CD4-positive, alpha-beta T cell treated with Interleukin-1 beta for 1 hour (primary cell): Measurements from ENCODE around the gene C3orf38.
"Not testable (repeated sequence)": the region's sequence is repeated elsewhere in the genome, so short reads cannot be mapped to it uniquely, and the experiment has no call there.

ENCODE experiments used
- DNase-seq, 2 donors: peaks; one replicate each; pipeline ENCODE4 v3.0.0-alpha.2; 2020 to 2022

C3orf38 gene

GRCh38 chr3:88166419-88166971, 16.7 kb downstream of the C3orf38 start:
- no peak for DNase-seq

- no peak for DNase-seq
These were observed 17.4 kb downstream of the C3orf38 start for GRCh38 chr3:88167173-88167572.

DNA sequence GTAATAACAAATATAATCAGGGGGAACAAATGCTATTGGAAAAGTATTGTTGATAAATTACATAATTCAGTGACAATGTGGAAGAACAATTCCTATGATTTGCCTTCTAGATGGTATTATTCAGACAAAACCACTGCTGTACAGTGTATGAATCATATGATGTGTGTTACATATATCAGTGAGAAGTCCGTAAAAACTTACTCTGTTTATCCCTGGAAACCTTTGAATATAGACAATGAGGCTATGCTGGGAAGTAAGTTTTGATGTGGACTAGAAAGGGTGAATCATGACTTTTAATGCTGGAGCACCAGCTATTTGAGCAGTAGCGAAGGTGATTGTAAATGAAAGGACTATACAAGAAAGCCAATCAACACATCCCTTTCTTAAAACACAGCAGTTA, 17.9 kb downstream of the C3orf38 start:
- no peak for DNase-seq

- no peak for DNase-seq
These were observed 18.4 kb downstream of the C3orf38 start for GRCh38 chr3:88168171-88168570.

DNA sequence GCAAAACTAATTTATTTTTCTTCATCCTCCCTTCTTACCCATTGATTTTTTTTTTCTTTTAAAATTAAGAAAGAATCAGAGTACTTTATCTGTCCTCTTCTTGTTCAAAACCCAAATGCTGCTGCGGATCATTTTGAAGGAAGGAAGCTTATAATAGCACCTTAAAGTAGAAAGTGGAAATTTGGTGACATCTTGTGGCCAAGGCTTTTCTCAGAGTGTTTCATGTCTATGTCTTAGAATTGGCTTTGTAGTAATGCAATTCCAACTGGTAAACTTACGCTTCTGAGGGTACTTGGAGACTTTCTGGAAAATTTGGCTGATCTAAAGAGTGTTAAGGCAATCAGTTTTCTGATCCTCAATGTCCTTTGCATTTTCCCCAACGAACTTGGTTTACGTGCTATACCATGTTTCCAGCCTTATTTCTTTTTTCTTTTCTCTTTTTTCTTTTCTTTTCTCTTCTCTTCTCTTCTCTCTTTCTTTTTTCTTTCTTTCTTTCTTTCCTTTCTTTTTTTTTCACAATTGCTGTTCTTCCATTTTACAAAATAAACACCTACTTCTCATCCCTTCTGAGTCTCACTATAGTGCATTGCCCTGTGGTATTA, 30.7 kb downstream of the C3orf38 start:
- DNase-seq: peak in 1 of 2 donors; percentile 50

- DNase-seq: not testable (repeated sequence)
These were observed 32.6 kb downstream of the C3orf38 start for GRCh38 chr3:88182165-88182918.

DNA sequence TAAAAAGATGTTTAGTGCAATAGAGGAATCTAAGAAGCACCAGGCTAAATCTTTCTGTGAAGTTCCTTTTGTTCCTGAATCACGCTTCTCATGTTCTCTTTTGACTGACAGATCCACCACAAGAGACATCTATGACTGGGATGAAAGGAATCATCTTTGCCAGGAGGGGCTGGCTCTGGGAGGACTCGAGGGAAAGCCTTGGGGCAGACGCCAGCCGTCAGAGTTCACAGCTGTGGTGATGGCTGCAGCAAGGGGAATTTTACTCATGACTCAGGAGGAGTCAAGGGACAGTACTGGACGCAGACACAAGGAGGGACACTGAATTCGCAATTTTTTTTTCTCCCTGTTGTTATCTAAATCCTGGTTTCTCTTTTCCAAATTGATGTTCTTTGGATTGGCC, 38.7 kb downstream of the C3orf38 start:
- no peak for DNase-seq

DNA sequence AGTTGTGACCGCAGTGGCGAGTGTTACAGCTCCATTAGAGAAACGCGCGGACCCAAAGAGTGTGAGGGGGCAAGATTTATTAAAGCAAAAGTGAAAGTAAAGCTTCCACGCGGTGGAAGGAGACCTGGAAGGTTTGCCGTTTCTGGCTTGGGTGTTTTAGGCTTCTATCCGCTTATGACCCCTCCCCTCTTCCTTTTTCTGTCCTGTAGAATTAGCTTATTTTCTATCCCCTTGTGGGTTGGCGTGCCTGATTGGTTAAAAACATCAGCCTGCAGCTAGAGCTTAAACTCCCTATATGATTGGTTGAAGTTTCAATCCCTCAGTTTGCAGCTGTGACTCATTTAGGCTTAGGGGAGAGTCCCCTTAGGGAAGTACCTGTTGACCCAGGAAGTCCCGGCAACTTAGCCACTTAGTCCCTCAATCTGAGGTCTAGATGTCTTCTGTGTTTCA, 39.6 kb downstream of the C3orf38 start:
- DNase-seq: no peak

- no peak for DNase-seq
These were observed 42.2 kb downstream of the C3orf38 start for GRCh38 chr3:88191872-88192409.

GRCh38 chr3:88192631-88193030, 42.9 kb downstream of the C3orf38 start:
- DNase-seq: no peak

DNA sequence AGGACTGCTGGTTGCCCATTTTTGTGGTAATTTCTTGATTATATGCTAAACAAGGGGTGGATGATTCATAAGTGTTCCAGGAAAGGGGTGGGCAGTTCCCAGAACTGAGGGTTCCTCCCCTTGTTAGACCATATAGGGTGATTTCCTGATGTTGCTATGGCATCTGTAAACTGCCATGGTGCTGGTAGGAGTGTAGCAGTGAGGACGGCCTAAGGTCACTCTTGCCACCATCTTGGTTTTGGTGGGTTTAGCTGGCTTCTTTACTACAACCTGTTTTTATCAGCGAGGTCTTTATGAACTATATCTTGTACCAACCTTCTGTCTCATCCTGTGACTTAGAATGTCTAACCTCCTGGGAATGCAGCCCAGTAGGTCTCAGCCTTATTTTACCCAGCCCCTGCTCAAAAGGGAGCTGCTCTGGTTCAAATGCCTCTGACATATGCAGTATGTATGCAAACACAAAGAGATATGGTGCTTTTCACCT, 46.2 kb downstream of the C3orf38 start:
- no peak for DNase-seq

DNA sequence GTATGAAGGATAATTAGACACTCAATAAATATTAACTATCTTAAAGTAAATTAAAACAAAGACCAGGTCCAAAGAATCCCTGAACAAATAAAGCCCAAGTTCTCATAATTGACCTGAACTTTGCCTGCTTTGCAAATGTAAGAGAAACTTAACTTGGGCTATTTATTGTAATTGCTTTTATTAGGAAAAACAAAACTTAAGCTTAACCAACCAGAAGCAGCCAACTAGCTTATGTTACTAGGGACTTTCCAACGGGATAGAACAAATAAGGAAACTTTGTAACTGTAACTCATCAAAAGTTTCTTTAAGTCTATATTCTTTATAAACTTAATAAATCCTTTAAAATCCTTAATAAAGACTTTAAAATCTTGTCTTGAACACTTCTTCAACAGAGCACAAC, 48.4 kb downstream of the C3orf38 start:
- no peak for DNase-seq

DNA sequence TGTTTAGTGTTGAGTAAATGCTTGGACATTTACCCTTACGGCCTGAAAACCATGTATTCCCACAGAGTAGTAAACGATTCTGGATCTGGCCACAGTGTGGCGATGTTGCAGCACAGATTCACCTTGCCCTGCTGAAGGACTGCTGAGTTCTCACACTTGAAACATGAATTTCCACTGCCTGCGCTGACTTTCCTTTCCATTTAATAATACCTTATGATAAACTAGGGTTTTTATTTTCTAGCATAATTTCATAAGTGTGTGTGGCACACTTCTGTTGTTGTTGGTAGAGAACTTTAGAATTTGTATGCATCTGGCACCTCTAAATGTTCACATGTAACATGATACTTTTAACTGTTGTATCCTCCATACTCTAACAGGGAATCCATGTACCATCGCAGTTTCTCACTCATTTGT, 53.9 kb downstream of the C3orf38 start:
- peak; percentile 24 to 43 for DNase-seq
